Fibroblast of skin of right biceps (primary cell): ENCODE measurements around the gene CBFA2T3.

Source experiments
- DNase-seq: peaks from one replicate; pipeline ENCODE4 v3.0.0-alpha.2; 2013

Gene CBFA2T3

GRCh38 chr16:88870608-88871348 is 106.2 kb downstream of the CBFA2T3 start:
- no peak for DNase-seq

DNA sequence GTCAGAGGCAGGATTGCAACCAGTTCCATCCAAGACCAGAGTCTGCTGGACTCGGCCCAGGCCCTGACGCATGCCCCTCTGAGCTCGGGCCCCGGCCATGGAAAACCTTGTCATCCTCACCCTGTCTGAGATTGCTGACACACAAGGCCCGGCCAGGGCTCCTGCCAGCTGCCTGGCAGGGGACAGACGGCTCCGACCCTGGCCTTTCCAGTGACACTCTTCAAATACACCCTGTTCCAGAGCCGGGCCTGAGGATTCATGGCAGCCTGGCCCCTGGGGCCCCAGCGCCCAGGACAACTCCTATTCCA is 107.4 kb downstream of the CBFA2T3 start:
- no peak for DNase-seq

DNA sequence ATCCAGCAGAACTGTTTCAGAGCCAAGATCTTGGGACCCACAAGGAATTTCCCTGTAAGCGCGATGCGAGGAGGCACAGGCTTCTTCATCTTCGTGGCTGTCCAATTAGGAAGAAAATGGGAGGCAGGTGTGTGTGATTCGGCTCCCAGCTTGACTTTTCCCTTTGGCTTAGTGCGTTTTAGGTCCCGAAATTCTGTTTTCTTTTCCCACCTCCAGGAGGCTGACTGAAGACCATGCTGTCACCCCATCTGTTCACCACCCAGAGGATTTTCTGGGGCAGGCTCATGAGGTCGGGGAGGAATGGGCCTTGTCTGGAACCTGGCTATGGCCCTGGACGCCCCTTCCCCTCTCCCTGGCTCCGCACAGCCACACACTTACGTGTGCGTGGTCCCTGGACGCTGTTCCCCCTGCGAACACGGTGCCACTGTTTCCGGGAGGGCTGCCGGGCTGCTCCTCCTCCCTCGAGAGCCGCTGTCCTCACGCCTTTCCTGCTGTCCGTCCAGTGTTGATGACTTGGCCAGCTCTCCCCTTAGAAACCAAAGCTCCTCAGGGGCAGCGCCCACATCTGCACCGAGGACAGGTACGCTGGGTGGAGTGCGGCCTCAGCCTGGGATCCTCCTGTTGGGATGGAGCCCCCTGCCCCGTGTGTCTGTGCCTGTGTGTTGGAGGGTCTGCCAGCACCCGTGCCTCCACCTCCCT is 107.9 kb downstream of the CBFA2T3 start:
- DNase-seq: no peak

DNA sequence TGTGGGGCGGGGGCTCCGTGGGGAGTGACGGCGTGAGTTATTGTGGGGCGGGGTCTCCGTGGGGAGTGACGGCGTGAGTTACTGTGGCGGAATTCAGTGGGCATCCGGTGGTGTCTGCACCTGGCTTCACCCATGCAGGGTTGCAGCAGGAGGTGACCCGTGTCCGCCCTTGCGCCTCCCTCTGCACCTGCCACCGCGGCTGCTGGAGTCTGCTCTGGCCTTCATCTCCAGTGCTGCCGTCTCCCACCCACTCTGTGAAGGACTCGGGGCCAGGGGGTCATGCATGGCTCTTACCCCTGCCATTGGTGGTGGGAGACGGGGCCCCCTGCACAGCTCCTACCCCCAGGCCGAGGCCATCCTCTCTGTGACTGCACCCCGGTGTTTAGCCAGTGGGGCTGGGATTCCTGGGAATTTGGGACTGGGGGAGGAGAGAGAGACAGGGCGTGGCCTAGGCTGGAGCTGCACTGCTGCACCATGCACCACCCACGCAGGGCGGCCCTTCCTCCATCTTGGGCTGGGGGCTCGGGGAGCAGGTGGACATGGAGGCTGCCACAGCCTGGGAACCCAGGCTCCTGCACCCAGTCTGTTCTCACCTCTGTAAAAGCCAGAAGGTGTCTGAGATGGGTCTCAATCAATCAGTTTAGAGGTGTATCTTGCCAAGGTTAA is 109.3 kb downstream of the CBFA2T3 start:
- no peak for DNase-seq

GRCh38 chr16:88866151-88866920 is 110.7 kb downstream of the CBFA2T3 start, which contains the start of gene PABPN1L:
PABPN1L (minus strand) TSS chr16:88866660; CDS start chr16:88866606, 54 bp downstream.
- no peak for DNase-seq

DNA sequence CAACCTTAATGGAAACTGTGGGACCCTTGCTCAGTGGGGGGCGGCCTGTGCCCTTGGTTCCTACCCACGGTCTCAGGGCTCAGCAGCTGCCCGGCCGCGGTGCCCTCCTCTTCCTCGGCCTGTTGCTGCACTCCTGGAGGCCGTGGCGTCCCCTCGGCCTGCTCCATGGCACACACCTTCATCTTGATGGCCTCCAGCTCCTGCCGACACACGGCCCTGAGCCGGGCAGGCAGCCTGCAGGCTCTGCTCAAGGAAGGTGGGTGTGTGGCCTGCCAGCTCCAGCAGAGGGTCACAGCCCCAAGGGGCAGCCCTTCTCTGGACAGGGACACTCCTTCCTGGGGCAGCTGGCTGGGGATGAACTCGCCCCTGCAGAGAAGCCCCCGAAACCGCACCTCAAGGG is 111.3 kb downstream of the CBFA2T3 start:
- no peak for DNase-seq

GRCh38 chr16:88865310-88865709 is 111.7 kb downstream of the CBFA2T3 start:
- DNase-seq: no peak

GRCh38 chr16:88864521-88864920 is 112.5 kb downstream of the CBFA2T3 start:
- DNase-seq: no peak

DNA sequence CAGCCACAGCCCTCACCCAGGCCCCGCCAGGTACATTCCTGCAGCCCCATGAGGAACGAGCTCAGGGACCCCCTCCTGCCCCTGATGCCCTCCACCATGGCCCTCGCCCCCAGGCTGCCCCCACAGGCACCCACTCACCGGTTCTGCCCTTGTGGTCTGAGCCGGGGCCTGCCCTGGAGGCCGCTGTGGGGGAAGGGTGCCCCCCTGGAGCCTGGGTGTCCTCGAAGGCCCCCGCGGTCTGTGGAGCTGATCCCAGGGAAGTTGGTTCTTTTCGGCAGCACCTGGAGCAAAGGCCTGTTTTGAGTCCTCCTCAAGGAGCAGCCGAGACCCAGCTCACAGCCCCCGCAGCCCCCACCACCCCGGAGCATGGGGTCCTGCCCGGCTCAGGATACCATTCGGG is 112.9 kb downstream of the CBFA2T3 start:
- DNase-seq: no peak

GRCh38 chr16:88863426-88863825 is 113.6 kb downstream of the CBFA2T3 start:
- DNase-seq: no peak

DNA sequence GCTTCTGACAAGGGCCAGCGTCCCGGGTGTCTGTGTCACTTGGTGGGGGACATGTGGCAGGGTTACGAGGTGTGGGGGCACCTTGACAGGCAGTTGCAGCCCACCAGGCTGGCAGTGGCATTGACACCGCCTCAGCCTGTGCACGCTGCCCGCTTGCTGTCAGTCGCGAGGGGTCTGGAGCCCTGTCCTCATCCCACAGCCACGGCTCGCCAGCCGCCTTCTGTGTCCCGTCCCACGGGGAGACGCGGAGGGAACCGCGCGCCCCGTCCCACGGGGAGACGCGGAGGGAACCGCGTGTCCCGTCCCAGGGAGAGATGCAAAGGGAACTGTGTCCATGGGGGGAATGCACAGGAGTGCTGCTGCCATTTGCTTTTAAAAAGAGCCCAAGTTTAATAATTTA is 114.0 kb downstream of the CBFA2T3 start:
- DNase-seq: no peak

- no peak for DNase-seq
Observed at GRCh38 chr16:88861359-88861758, 115.6 kb downstream of the CBFA2T3 start.

DNA sequence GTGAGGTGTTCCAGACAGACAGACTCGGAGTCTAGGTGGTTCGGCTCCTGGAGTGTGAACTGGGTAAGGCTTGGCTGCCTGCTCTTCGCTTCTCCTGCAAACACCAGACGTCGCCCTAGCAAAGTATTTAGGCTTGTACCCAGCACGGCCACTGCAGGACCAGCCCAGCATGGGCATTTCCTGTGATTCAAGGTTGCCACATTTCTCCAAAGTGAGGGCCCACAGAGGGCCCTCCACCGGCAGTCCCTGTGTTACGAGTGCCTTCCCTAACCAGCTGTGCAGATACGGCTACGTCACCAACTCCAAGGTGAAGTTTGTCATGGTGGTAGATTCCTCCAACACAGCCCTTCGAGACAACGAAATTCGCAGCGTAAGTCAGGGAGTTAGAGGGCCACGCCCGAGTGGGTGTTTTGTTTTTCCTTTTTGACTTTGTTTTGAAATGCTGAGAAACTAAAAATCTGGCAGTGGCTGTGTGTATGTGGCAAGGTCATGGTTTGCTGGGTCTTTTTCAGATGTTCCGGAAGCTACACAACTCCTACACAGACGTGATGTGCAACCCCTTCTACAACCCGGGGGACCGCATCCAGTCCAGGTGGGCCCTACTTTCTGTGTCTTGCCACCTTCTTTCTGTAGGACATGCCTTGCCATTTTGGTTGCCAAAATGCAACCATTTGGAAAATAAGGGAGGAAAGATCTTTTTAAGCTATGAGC is 117.5 kb downstream of the CBFA2T3 start:
- no peak for DNase-seq

DNA sequence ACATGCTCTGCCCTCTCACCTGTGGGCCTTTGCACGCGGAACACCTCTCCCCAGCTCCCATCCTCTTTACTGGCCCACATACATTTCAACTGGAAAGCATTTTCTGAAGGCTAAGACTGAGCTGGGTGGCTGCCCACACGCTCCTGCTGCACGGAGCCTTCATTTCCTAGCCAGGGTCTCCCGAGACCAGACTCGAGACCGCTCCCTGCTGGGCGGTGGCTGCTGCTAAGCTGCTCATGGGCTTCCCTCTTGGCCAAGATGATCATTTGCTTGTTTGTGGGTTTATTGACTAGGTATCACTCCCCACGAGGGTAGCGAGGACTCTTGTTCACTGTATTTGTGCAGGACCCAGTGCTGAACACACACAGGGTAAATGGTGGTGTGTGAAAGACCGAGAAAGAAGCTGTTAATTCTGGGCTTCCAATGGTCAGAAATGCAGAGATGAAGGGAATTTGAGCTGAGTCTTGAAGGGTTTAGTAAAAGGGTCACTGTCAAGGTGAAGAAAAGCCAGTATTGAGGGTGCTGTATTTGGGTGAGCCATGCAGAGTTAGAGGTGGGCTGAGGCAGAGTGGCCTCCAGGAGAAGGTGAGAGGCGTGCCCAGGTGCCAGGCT is 119.2 kb downstream of the CBFA2T3 start:
- DNase-seq: peak; percentile 69

DNA sequence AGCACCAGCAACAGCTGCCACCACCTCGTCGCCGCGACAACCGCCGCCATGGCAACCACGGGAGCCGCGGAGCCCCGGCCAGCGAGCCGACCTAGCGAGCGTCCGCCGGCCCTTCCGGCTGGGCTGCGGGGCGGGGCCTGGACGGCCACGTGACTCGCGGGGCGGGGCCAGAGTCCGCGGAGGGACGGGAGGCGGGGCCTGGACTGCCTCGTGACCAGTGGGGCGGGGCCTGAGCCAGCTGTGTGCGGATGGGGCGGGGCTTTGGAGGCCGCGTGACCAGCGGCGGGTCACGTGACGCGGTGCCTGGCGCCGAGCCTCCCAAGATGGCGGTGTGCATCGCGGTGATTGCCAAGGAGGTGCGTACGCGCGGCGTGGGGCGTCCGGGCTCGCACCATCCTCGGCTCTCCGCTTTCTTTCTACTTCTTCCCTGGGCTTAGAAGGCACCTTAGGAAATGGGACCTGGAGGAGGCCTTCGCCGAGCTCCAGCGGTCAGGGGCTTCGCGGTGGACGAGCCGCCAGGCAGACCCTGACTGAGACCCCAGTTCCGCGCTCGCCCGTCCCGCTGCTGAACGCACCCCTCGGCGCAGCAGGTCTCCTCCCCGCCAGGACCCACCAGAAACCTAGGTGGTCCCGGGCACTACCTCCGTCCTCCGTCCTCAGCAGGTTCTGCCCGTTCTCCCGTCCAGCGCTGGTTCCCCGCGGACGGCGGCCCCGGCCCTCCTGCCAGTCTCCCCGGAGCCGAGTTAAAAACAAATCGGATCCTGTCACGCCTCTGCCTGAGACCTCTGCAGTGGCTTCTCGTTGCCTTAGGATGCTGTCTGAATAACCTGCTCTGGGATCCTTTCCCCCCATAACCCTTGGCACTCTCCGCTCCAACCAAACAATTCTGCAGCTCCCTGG is 119.9 kb downstream of the CBFA2T3 start, which contains the start of the genes GALNS and TRAPPC2L:
Gene GALNS (minus strand): TSS at position 120 of the 900 bp plus-strand sequence. CDS start 70 bp downstream, at position 50.
Gene TRAPPC2L (plus strand): TSS at position 300 of the 900 bp plus-strand sequence. CDS start 24 bp downstream, at position 324.
- peak; percentile 93 for DNase-seq

GRCh38 chr16:88856122-88856827 is 120.7 kb downstream of the CBFA2T3 start:
- no peak for DNase-seq

- no peak for DNase-seq
Observed at GRCh38 chr16:88855736-88856121, 121.3 kb downstream of the CBFA2T3 start.

GRCh38 chr16:88855176-88855575 is 121.8 kb downstream of the CBFA2T3 start:
- no peak for DNase-seq

- no peak for DNase-seq
Observed at GRCh38 chr16:88854306-88855111, 122.5 kb downstream of the CBFA2T3 start.
